Epithelial cell of esophagus (primary cell): ENCODE results near the gene APOD.

Source experiments
- DNase-seq: peaks from one replicate; pipeline ENCODE4 v3.0.0; 2010; ENCODE audit warnings: low read depth
- H3K4me3 ChIP-seq: 2 replicates; pipeline ENCODE4 v1.5.1; 2011; ENCODE audit warnings: mild to moderate bottlenecking, low read length, control low read depth
- CTCF ChIP-seq: IDR thresholded peaks from 2 replicates; pipeline ENCODE4 v1.5.1; 2011; ENCODE audit warnings: low read depth, mild to moderate bottlenecking, low read length, control low read depth, inconsistent platforms; ENCODE audit not compliant: insufficient read depth; ENCODE audit errors: missing control alignments

The APOD gene

GRCh38 chr3:195551381-195551978 is 32.3 kb downstream of the APOD start:
- no peak overlapping the region for H3K4me3 ChIP-seq
- TF ChIP-seq CTCF = no peak
- peak; percentile 53 for DNase-seq

- H3K4me3 ChIP-seq = no peak overlapping the region
- no peak for TF ChIP-seq CTCF
- no peak for DNase-seq
Observed at GRCh38 chr3:195550723-195551122, 33.0 kb downstream of the APOD start.

GRCh38 chr3:195549931-195550519 is 33.7 kb downstream of the APOD start:
- TF ChIP-seq CTCF = no peak
- no peak overlapping the region for H3K4me3 ChIP-seq
- no peak for DNase-seq

GRCh38 chr3:195548987-195549386 is 34.8 kb downstream of the APOD start:
- TF ChIP-seq CTCF = no peak
- no peak for DNase-seq
- no peak overlapping the region for H3K4me3 ChIP-seq

- DNase-seq = no peak
- H3K4me3 ChIP-seq = no peak overlapping the region
- TF ChIP-seq CTCF = no peak
Observed at GRCh38 chr3:195548501-195548900, 35.2 kb downstream of the APOD start.

- H3K4me3 ChIP-seq = no peak overlapping the region
- no peak for DNase-seq
- TF ChIP-seq CTCF = no peak
Observed at GRCh38 chr3:195548006-195548405, 35.7 kb downstream of the APOD start.

GRCh38 chr3:195546130-195546560 is 37.6 kb downstream of the APOD start:
- H3K4me3 ChIP-seq = no peak overlapping the region
- peak; percentile 94 for DNase-seq
- no peak for TF ChIP-seq CTCF
